ENCODE data around the gene TTLL13. TPM values are rescaled to one million over a fixed set of nuclear protein-coding genes. Genes with fewer than 3 reads are reported as not detected.

Gene TTLL13
- total and polyA plus RNA-seq, 9 donors = 0.04 to 0.33 (median 0.13) TPM; not detected in 4

GRCh38 chr15:90230610-90231009, 18.7 kb upstream of the TTLL13 start:
- H3K4me1 ChIP-seq (ENCODE audit: insufficient read depth) = peaks cover 4% of the 10 kb centered on the region

DNA sequence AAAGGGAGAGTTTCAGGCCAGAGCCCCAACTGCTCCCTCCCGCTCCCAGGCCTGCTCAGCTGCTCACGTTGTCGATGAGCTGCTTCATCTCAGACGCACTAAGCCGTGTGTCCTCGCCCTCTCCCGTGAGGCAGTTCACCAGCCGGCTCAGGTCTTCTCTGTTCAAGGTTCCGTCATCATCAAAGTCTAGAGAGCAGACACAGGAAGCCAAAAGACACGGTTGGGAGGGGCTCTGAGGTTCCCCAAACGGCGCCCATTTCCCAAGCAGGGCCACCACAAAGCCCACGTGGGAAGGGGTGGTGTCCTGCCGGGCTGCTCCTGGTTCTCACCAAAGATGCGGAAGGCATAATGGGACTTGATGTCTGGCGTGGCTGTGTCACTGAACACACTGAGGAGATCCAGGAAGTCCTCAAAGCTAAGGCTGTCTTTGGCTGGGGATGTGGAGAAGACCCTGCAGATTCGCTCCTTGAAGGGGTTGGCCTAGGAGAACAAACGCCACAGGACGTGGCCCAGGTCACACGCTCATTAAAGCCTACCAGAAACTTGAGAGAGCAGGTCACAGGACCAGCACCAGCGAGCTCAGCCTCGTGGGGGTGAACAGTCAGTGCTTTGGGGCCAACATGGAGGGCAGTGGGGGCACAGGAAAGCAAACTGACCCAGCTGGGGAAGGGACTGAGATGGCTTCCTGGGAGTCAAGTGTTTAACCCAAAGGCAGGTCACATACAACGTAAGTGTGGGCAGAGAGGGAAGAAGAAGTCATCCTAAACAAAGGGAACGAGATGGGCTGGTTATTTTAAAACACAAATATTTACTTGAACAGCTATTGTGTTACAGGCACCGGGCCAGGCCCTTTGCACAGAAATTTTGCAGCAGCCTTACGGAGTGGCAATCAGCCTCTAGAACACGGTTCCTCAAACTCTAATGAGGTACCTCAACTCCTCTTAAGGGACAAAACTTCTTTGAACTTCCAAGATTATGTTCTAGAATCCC, 18.0 kb upstream of the TTLL13 start:
- no peak for DNase-seq
- TF ChIP-seq, protein P1, sequence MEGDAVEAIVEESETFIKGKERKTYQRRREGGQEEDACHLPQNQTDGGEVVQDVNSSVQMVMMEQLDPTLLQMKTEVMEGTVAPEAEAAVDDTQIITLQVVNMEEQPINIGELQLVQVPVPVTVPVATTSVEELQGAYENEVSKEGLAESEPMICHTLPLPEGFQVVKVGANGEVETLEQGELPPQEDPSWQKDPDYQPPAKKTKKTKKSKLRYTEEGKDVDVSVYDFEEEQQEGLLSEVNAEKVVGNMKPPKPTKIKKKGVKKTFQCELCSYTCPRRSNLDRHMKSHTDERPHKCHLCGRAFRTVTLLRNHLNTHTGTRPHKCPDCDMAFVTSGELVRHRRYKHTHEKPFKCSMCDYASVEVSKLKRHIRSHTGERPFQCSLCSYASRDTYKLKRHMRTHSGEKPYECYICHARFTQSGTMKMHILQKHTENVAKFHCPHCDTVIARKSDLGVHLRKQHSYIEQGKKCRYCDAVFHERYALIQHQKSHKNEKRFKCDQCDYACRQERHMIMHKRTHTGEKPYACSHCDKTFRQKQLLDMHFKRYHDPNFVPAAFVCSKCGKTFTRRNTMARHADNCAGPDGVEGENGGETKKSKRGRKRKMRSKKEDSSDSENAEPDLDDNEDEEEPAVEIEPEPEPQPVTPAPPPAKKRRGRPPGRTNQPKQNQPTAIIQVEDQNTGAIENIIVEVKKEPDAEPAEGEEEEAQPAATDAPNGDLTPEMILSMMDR (IDR thresholded peaks at IDR 0.05) = no peak
- TF ChIP-seq POLR2A (IDR thresholded peaks at IDR 0.05) = no peak
- no peak for TF ChIP-seq EP300 (IDR thresholded peaks at IDR 0.05)
- H3K4me1 ChIP-seq (ENCODE audit: insufficient read depth) = peaks cover 4% of the 10 kb centered on the region
- no peaks in the 10 kb centered on the region for H3K9me3 ChIP-seq
- no peaks in the 10 kb centered on the region for H3K36me3 ChIP-seq
- 70 to 73% (median 72%) methylated on average over 27 of the region's 27 CpGs for WGBS, 3 donors
- intact Hi-C loops (cut with DNase I) = loop anchor here in 1 of 4 donors (5.0 kb wide), 1 partner anchor 69 kb away; no protein-coding TSS in a partner anchor
- no peak overlapping the region for H3K4me3 ChIP-seq
- no peaks in the 10 kb centered on the region for H3K27me3 ChIP-seq
- H3K27ac ChIP-seq = no peak overlapping the region

More at GRCh38 chr15:90230610-90231009, 18.7 kb upstream of the TTLL13 start:
- no peaks in the 10 kb centered on the region for H3K9me3 ChIP-seq
- no peaks in the 10 kb centered on the region for H3K27me3 ChIP-seq
- TF ChIP-seq EP300 (IDR thresholded peaks at IDR 0.05) (no peak), POLR2A (IDR thresholded peaks at IDR 0.05) (no peak)
- TF ChIP-seq, protein P1 (IDR thresholded peaks at IDR 0.05) = no peak
- no peak for DNase-seq
- intact Hi-C loops (cut with DNase I) = loop anchor here in 1 of 4 donors (5.0 kb wide), 1 partner anchor 68 kb away; no protein-coding TSS in a partner anchor
- no peak overlapping the region for H3K4me3 ChIP-seq
- no peaks in the 10 kb centered on the region for H3K36me3 ChIP-seq
- 82 to 91% (median 85%) methylated on average over 8 of the region's 8 CpGs for WGBS, 3 donors
- H3K27ac ChIP-seq = no peak overlapping the region

GRCh38 chr15:90232196-90232595, 17.2 kb upstream of the TTLL13 start:
- TF ChIP-seq POLR2A (IDR thresholded peaks at IDR 0.05) (no peak), EP300 (IDR thresholded peaks at IDR 0.05) (no peak)
- TF ChIP-seq, protein P1 (IDR thresholded peaks at IDR 0.05) = no peak

DNA sequence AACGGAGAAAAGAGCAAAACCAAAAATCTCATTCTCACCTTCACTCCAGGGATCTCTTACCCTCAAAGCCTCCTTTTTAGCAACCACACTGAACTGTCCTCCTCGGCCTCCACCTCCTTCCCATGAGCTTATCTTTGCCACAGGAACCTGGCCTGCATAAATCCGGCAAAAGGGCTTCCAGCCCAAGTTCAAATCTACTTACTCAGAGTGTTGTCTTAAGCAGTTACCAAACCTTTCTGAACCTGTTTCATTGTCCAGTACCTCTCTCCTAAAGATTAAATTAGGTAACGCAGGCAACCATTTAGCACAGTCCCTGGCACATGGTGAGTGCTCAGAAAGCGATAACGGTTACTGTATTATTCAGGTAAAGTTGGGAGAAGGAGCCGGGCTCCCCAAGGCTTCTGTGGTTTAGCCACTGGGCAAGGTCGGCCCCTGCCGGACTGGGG, 16.4 kb upstream of the TTLL13 start:
- no peaks in the 10 kb centered on the region for H3K27me3 ChIP-seq
- intact Hi-C loops (cut with DNase I) = loop anchor here in 1 of 4 donors (5.0 kb wide), 1 partner anchor 71 kb away; no protein-coding TSS in a partner anchor
- no peaks in the 10 kb centered on the region for H3K9me3 ChIP-seq
- H3K36me3 ChIP-seq = no peaks in the 10 kb centered on the region
- peaks cover 4% of the 10 kb centered on the region for H3K4me1 ChIP-seq (ENCODE audit: insufficient read depth)
- peak overlapping the region; percentile 66 for H3K4me3 ChIP-seq
- DNase-seq = no peak
- H3K27ac ChIP-seq = peak overlapping the region; percentile 47 to 77
- WGBS, 3 donors = 10 to 11% (median 11%) methylated on average over 9 of the region's 9 CpGs
- TF ChIP-seq POLR2A (IDR thresholded peaks at IDR 0.05) = no peak
- TF ChIP-seq EP300 (IDR thresholded peaks at IDR 0.05) = no peak
- TF ChIP-seq, protein P1 (IDR thresholded peaks at IDR 0.05) = peak in 2 of 3 donors; percentile 15 to 51

More at GRCh38 chr15:90232196-90232595, 17.2 kb upstream of the TTLL13 start:
- H3K4me3 ChIP-seq = no peak overlapping the region
- H3K9me3 ChIP-seq = no peaks in the 10 kb centered on the region
- intact Hi-C loops (cut with DNase I) = loop anchor here in 1 of 4 donors (5.0 kb wide), 1 partner anchor 70 kb away; no protein-coding TSS in a partner anchor
- H3K27ac ChIP-seq = no peak overlapping the region
- H3K36me3 ChIP-seq = no peaks in the 10 kb centered on the region
- WGBS, 3 donors = 85 to 91% (median 87%) methylated on average over 13 of the region's 13 CpGs
- no peaks in the 10 kb centered on the region for H3K27me3 ChIP-seq
- peaks cover 4% of the 10 kb centered on the region for H3K4me1 ChIP-seq (ENCODE audit: insufficient read depth)
- no peak for DNase-seq
